ENCODE results near the gene RGS10.
"Not testable (repeated sequence)": the region's sequence is repeated elsewhere in the genome, so short reads cannot be mapped to it uniquely, and the experiment has no call there.

Gene RGS10

DNA sequence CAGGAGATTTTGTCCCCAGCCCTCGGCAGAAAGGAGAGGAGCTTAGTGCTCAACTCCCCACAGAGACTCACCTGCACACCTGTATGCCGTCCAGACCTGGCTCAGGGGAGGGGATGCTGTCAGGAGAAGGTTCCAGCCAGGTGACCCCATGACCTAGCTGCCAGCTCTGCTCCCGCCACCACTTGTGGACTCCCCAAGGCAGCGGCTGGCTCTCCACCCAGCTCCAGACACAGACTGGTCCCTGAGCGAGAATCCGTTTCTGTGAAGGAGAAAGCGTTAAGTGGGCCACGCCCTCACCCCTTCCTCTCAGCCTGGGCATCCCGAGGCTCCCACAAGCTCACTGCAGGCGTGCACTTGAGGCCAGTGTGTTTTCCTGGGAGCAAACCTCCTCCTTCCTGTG lies 76.4 kb downstream of the RGS10 start:
- no peak for DNase-seq

GRCh38 chr10:119465085-119465484 lies 77.4 kb downstream of the RGS10 start:
- no peak for DNase-seq

DNA sequence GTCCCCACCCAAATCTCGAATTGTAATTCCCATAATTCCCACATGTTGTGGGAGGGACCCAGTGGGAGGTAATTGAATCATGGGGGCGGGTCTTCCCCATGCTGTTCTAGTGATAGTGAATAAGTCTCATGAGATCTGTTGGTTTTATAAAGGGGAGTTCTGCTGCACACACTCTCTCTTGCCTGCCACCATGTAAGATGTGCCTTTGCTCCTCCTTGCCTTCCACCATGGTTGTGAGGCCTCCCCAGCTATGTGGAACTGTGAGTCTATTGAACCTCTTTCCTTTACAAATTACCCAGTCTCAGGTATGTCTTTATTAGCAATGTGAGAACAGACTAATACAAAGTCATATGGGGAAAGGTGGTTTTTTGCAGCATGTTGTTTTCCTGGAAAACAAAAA lies 79.3 kb downstream of the RGS10 start:
- DNase-seq: not testable (repeated sequence)

- DNase-seq: no peak
Measured at GRCh38 chr10:119462773-119463172, 79.7 kb downstream of the RGS10 start.

DNA sequence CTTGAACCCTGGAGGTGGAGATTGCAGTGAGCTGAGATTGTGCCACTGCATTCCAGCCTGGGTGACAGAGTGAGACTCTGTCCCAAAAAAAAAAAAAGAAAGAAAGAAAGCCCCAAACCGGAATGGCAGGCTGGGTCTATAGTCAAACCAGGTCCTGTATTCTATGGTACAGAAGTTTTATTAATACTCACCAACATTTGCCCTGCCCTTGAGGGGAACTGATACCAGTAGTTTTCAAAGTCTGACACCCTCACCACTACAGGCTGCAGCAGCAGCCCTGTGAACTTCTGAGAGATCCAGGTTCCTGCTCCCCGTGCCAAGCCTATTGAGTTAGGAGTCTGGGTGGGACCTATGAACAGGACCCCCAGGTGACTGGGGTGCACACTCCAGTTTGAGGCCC lies 80.6 kb downstream of the RGS10 start:
- DNase-seq: no peak

DNA sequence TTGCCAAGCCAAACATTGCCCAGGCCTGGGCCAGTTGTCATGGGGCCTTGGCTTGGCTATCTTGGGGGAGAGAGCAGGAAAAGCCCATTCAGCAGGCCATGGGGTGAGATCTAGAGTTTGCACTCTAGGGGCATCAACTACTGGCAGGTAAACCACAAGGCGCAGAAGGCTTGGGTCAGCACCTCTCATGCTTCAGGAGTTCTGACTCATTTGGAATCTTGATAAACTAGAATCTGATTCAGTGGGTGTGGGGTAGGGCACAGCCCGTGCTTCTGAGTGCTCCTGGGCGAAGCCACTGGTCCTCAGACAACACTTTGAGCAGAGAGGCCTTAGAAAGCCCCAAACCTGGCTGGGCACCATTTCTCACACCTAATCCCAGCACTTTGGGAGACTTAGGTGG lies 81.1 kb downstream of the RGS10 start:
- DNase-seq: no peak

DNA sequence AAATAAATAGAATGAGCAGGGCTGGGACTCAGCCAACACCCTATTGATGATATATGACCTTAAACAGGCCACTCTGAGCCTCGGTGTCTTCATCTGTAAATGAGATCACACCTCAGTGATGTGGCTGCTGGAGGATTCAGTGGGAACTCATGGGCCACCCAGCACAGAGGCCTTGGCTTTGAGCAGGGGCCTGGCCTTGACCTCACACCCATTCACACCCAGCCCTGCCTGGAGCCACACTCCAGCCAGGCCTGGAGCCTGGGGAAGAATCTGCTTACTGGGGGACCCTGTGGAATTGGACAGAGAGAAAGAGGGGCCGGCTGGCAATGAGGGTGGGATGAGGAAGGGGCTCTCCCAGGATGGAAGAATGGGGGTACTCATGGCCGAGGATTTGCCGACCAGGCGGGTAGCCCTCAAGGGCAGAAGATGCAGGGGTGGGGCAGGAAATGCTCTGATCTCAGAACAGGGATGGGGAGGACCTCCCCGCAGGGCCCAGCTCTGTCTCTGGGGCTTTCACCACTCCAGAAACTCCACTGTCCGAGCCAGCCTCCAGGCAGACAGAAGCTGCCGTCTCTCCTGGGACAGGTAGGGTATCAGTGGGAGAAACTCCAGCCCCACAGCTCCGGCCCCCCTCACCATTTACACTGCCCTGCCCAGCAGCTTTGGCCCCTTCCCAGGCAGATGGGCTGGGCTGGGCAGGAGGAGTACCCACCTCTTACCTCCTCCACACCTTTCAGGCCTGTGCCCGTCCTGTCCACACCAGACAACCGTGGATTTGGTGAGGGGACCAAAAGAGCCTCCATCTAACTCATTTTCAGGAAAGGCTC lies 81.9 kb downstream of the RGS10 start:
- no peak for DNase-seq

DNA sequence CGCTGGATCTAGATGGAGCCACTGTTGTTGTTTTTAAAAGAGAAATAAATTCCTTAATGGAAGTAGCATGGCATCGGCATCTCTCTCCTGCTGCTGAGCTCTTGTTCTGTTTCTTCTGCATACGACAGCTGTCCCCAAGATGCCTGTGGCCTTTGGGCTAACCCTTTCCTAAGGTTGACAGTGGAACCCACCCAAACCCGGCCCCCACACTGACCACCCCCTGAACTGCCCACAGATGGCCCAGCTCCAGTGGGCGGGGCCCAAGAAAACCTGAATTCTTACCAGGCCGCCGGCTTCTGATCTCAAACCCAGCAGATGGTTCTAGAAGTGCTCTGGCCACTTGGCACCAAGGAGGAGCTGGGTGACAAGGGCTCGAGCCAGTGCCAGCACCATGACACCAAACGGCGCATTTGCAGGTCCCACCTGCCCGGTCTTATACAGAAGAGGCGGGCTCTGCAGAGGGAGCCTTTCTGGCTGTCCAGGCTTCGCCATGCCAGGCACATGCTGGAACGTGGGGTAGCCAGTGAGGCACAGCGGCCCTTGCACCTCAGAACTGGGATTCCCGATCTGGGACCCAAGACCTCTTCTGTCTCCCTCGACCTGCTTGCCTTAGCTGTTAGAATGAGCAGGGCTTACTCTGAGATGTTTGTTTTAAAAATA lies 82.7 kb downstream of the RGS10 start:
- no peak for DNase-seq

GRCh38 chr10:119457966-119458766 lies 84.4 kb downstream of the RGS10 start:
- DNase-seq: no peak

DNA sequence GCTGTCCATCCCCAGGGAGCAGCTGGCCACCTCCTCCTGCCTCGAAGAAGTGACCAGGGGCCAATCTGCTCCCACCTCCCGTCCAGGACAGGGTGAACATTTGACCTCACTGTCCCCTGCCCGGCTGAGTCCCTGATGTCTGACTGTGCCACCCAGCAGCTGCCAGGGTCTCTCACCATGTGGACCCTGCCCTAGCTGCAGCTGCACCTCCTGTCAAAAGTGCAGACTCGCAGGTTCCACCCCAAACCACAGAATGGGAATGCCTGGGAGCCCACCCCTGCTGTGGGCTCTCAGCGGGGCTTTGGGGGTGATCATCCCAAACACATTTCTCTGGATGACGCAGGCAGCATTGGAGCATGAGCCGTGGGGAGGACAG lies 86.1 kb downstream of the RGS10 start:
- no peak for DNase-seq

GRCh38 chr10:119455609-119456434 lies 86.7 kb downstream of the RGS10 start:
- no peak for DNase-seq

GRCh38 chr10:119454990-119455389 lies 87.5 kb downstream of the RGS10 start:
- DNase-seq: no peak

- no peak for DNase-seq
Measured at GRCh38 chr10:119454316-119454715, 88.2 kb downstream of the RGS10 start.

DNA sequence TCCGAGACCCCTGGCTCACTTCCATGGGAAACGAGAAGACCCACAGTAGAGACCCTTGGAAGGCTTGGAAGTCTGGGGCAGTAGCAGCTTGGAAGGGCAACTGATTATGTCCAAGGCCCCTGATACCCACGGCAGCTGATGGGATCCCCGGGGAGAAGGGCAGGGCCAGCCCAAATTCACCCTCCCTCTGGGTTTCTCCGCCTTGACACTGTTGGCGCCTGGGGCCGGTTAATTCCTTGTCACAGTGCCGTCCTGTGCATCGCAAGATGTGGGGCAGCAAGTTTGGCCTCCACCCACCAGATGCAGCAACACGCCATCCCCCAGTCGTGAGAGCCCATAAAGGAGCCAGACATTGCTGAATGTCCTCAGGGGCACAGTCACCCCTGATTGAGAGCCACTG lies 89.2 kb downstream of the RGS10 start:
- no peak for DNase-seq

DNA sequence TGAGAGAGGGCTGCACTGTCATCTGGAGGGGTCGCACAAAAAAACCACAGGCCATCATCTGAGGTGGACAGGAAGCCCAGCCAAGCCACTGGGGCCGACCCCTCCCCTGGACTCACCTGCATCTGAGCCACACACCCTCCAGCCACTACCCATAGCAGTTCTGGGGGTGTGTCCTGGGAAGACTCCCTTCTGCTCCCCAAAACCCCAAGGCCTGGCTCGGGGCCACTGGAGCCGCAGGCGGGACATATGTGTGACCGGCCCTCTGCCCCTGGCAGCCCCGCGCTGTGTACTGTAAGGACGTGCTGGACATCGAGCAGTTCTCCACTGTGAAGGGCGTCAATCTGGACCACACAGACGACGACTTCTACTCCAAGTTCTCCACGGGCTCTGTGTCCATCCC lies 90.1 kb downstream of the RGS10 start:
- DNase-seq: no peak

- DNase-seq: no peak
Measured at GRCh38 chr10:119451300-119451896, 91.1 kb downstream of the RGS10 start.

DNA sequence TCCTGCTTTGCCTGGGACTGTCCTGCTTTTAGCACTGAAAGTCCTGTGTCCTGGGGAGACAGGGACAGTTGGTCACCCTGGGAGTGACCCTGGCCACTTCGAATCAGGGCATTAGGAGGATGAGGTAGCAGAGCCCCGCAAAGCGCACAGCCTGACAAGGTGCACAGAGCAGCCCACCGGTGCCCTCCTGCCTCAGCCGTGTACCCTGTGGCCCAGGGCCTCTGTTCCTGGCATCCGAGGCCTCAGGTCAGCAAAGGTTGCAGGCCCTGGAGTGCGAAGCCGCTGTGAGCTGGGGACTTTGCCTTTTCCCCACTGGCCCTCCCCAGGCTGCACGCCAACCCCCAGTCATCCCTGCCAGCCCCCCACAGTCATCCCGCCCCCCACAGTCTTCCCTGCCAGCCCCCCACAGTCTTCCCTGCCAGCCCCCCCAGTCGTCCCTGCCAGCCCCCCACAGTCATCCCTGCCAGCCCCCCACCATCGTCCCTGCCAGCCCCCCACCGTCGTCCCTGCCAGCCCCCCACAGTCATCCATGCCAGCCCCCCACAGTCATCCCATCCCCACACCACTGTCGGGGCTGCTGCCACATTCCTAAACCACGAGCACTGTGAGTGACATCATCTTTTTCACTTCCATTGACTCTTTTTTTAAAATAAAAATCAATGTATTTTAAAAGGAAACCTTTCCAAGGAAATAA lies 91.8 kb downstream of the RGS10 start:
- DNase-seq: no peak
